Body of pancreas (tissue), 4 donors: ENCODE measurements around the gene TIMP2.

Source experiments
- CTCF ChIP-seq, 7 experiments: fragments of 450-650 bp in 4 of 7; fragments of 200-600 bp in 3 of 7; sonication (generic) in 3 of 7; IDR thresholded peaks; one replicate each; pipeline ENCODE4 v1.5.1; 2016 to 2019; ENCODE audit warnings: antibody characterized with exemption in 7 of 7
- POLR2A ChIP-seq, 3 donors: fragments of 450-650 bp; IDR thresholded peaks; one replicate each; pipeline ENCODE4 v1.6.1; 2016; ENCODE audit warnings: antibody characterized with exemption in 3 of 3, mild to moderate bottlenecking in 2 of 3

GRCh38 chr17:78954684-78955083 is 29.5 kb upstream of the TIMP2 start:
- no peak for TF ChIP-seq CTCF (IDR thresholded peaks at IDR 0.05)
- no peak for TF ChIP-seq POLR2A (IDR thresholded peaks at IDR 0.05)
